ENCODE measurements around the gene IQCM.

DNA sequence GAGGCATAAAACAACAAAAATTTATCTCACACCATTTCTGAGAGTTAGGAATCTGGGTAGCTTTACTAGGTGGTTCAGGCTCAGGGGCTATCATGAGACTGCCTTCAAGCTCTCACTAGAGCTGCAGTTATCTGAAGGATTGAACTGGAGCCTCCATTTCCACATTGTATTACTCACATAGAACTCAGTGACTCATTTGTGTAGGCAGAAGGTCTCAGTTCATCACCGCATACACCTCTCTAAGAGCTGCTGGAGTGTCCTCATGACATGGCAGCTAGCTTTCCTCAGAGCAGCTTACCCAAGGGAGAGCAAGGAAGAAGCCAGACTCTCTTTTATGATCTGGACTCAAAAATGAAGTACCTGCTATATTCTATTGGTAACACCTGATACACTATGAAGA is 389.2 kb downstream of the IQCM start:
- TF ChIP-seq CTCF (IDR thresholded peaks at IDR 0.05) (no peak), POLR2A (IDR thresholded peaks at IDR 0.05) (no peak)

Data from heart left ventricle (tissue), 13 donors.